Measurements from ENCODE around the gene RITA1. TPM values are rescaled to one million over a fixed set of nuclear protein-coding genes. Genes with fewer than 3 reads are reported as not detected.

Gene RITA1
- total RNA-seq (2014; rRNA removed) (66.8 and 71.6 TPM in 2 replicates), Bru-seq, nascent RNA (percentile 69 among the genes with signal in this experiment), BruChase-seq, experiment 1, labeled RNA remaining after a 6-hour chase (percentile 84 among the genes with signal in this experiment), BruChase-seq, experiment 2, labeled RNA remaining after a 2-hour chase (percentile 77 among the genes with signal in this experiment)
- long read RNA-seq, transcript RITA1-201 (4 exons, 2,053 nt): major isoform, 39 of 57 reads
- long read RNA-seq, partial matches to known transcripts: 9 of 57 reads
- long read RNA-seq, other reads (novel, unspliced or antisense): 7 of 57 reads

- Histone ChIP-seq H3K9ac (ENCODE audit: low read length) (peak within 1 kb of the TSS; percentile 100), H3K79me2 (ENCODE audit: low read length) (peaks cover 77% of the 10 kb centered on the region), H2AFZ (ENCODE audit: low read length) (peak within 1 kb of the TSS; percentile 86), H3K4me3 (ENCODE audit: low read length) (peak within 1 kb of the TSS; percentile 95), H3K36me3 (ENCODE audit: low read depth, low read length) (peaks cover 23% of the 10 kb centered on the region), H3K4me1 (ENCODE audit: insufficient read depth, low read length) (peaks cover 24% of the 10 kb centered on the region), H4K20me1 (ENCODE audit: low read length) (peaks cover 37% of the 10 kb centered on the region), H3F3A (ENCODE audit: low read length, unreplicated experiment) (no peaks in the 10 kb centered on the region), H3K9me2 (replicated peaks; ENCODE audit: low read length) (no peaks in the 10 kb centered on the region), H3K27me3 (ENCODE audit: low read length) (no peaks in the 10 kb centered on the region), H3K4me2 (ENCODE audit: low read length) (peak within 1 kb of the TSS; percentile 90), H3K27ac (ENCODE audit: low read length) (peak within 1 kb of the TSS; percentile 91), H3K9me3 (ENCODE audit: low read length) (no peaks in the 10 kb centered on the region)
- DNase-seq (peak; percentile 73), ATAC-seq (peak; percentile 64)
- ChIA-PET POLR2A (ENCODE audit: unreplicated experiment) (interaction anchor here (0.5 to 0.7 kb wide), 4 partner anchors 54 to 1401 kb away, joined by 3 to 18 read pairs (median 4); no protein-coding TSS in a partner anchor), CTCF (no interaction called here)
- intact Hi-C loops (cut with micrococcal nuclease): no loop called here
- BruUV-seq (replicated peaks): no TSS peak
- no peak for TF ChIP-seq EZH2phosphoT487 (IDR thresholded peaks at IDR 0.05; ENCODE audit: borderline replicate concordance, low read length)
- TF ChIP-seq EZH2 (IDR thresholded peaks at IDR 0.05; ENCODE audit: low read length, unreplicated experiment): no peak
- TF ChIP-seq CTCF (conservative IDR thresholded peaks at IDR 0.05; ENCODE audit: low read depth, low read length): no peak
Observed at GRCh38 chr12:113185180-113186032, at the start of gene RITA1, which contains the start of gene DDX54. RITA1 (plus strand) TSS chr12:113185721; CDS start chr12:113186747, 1,026 bp downstream. DDX54 (minus strand) TSS chr12:113185478; CDS start chr12:113185451, 27 bp downstream.

- H3K4me1 ChIP-seq (ENCODE audit: insufficient read depth, low read length): no peaks in the 10 kb centered on the region
- no peaks in the 10 kb centered on the region for H3K9me2 ChIP-seq (replicated peaks; ENCODE audit: low read length)
- H3K4me3 ChIP-seq (ENCODE audit: low read length): no peak overlapping the region
- ChIA-PET POLR2A (ENCODE audit: unreplicated experiment) (no interaction called here), CTCF (no interaction called here)
- no peaks in the 10 kb centered on the region for H3K36me3 ChIP-seq (ENCODE audit: low read depth, low read length)
- H3K27ac ChIP-seq (ENCODE audit: low read length): no peak overlapping the region
- BruUV-seq (replicated peaks): no TSS peak
- no peaks in the 10 kb centered on the region for H3K9me3 ChIP-seq (ENCODE audit: low read length)
- no peaks in the 10 kb centered on the region for H3K79me2 ChIP-seq (ENCODE audit: low read length)
- DNase-seq: no peak
- H3K9ac ChIP-seq (ENCODE audit: low read length): no peak overlapping the region
- ATAC-seq: no peak
- H3K27me3 ChIP-seq (ENCODE audit: low read length): 0 out of 2 replicates have a peak, but pooled peaks cover 5% of the 10 kb centered on the region
- no peak for TF ChIP-seq EZH2phosphoT487 (IDR thresholded peaks at IDR 0.05; ENCODE audit: borderline replicate concordance, low read length)
- no peak for TF ChIP-seq CTCF (conservative IDR thresholded peaks at IDR 0.05; ENCODE audit: low read depth, low read length)
- TF ChIP-seq EZH2 (IDR thresholded peaks at IDR 0.05; ENCODE audit: low read length, unreplicated experiment): no peak
- peak overlapping the region; percentile 29; the same call in 1 of the 2 replicates for H3K4me2 ChIP-seq (ENCODE audit: low read length)
- no peaks in the 10 kb centered on the region for H4K20me1 ChIP-seq (ENCODE audit: low read length)
- H2AFZ ChIP-seq (ENCODE audit: low read length): no peak overlapping the region
- intact Hi-C loops (cut with micrococcal nuclease): no loop called here
- H3F3A ChIP-seq (ENCODE audit: low read length, unreplicated experiment): no peaks in the 10 kb centered on the region
Observed at GRCh38 chr12:113136128-113136989, 49.2 kb upstream of the RITA1 start.

Data from PC-3 (cell line).